ENCODE measurements around the gene PPP1R27. TPM values are rescaled to one million over a fixed set of nuclear protein-coding genes. Genes with fewer than 3 reads are reported as not detected.

The PPP1R27 gene
- total and polyA plus RNA-seq, 9 of the 15 experiments (the other 6 are each of a cell fraction or from before 2014, with no cell fraction given), result 0.29 to 6.9 (median 1.5) TPM; not detected in 2

DNA sequence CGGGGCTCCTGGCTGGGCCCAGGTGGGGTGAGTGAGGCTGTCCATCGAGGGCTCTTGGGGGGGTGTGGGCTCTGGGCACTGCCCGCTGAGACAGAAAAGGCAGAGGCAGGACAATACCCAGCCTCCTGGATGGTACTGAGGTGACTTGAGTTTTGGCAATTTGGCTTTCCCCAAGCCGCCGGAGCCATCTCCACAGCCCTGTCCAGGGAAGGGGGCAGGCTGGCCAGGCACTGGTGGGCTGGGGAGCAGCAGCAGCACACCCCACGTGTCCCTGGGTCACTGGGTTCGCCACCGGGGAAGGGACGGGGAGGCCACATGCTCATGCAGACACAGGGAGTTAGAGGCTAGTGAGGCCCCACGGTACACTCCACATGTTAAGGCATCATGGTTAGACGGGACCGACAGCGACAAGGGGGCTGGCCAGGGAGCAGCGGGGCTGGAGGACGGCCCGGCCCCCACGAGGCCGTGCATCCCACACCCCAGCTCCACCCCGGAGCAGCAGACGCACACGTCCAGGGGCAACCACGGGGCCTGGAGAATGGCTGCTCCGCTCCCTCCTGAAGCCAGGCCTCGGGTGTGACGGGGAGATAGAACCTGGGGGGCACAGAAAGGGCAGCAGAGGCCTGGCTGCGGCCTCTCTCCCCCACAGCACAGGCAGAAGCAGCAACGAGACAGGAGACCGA, 33.3 kb upstream of the PPP1R27 start (continued):
- TF ChIP-seq, protein P1, sequence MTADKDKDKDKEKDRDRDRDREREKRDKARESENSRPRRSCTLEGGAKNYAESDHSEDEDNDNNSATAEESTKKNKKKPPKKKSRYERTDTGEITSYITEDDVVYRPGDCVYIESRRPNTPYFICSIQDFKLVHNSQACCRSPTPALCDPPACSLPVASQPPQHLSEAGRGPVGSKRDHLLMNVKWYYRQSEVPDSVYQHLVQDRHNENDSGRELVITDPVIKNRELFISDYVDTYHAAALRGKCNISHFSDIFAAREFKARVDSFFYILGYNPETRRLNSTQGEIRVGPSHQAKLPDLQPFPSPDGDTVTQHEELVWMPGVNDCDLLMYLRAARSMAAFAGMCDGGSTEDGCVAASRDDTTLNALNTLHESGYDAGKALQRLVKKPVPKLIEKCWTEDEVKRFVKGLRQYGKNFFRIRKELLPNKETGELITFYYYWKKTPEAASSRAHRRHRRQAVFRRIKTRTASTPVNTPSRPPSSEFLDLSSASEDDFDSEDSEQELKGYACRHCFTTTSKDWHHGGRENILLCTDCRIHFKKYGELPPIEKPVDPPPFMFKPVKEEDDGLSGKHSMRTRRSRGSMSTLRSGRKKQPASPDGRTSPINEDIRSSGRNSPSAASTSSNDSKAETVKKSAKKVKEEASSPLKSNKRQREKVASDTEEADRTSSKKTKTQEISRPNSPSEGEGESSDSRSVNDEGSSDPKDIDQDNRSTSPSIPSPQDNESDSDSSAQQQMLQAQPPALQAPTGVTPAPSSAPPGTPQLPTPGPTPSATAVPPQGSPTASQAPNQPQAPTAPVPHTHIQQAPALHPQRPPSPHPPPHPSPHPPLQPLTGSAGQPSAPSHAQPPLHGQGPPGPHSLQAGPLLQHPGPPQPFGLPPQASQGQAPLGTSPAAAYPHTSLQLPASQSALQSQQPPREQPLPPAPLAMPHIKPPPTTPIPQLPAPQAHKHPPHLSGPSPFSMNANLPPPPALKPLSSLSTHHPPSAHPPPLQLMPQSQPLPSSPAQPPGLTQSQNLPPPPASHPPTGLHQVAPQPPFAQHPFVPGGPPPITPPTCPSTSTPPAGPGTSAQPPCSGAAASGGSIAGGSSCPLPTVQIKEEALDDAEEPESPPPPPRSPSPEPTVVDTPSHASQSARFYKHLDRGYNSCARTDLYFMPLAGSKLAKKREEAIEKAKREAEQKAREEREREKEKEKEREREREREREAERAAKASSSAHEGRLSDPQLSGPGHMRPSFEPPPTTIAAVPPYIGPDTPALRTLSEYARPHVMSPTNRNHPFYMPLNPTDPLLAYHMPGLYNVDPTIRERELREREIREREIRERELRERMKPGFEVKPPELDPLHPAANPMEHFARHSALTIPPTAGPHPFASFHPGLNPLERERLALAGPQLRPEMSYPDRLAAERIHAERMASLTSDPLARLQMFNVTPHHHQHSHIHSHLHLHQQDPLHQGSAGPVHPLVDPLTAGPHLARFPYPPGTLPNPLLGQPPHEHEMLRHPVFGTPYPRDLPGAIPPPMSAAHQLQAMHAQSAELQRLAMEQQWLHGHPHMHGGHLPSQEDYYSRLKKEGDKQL (CRISPR knock-in tag; IDR thresholded peaks at IDR 0.05; ENCODE audit: borderline replicate concordance), result no peak
- no peak for TF ChIP-seq ZEB2 (IDR thresholded peaks at IDR 0.05)
- TF ChIP-seq RAD51 (IDR thresholded peaks at IDR 0.05; ENCODE audit: borderline replicate concordance, low read depth), result no peak
- TF ChIP-seq ZNF143 (CRISPR knock-in tag; IDR thresholded peaks at IDR 0.05), result 0 out of 2 replicates have a peak, but pooled peaks have one; percentile 48
- no peak for TF ChIP-seq ZNF133 (CRISPR knock-in tag; IDR thresholded peaks at IDR 0.05)
- TF ChIP-seq, protein P2, sequence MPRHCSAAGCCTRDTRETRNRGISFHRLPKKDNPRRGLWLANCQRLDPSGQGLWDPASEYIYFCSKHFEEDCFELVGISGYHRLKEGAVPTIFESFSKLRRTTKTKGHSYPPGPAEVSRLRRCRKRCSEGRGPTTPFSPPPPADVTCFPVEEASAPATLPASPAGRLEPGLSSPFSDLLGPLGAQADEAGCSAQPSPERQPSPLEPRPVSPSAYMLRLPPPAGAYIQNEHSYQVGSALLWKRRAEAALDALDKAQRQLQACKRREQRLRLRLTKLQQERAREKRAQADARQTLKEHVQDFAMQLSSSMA (CRISPR knock-in tag; IDR thresholded peaks at IDR 0.05), result peak; percentile 67; the same call in 1 of the 2 replicates
- TF ChIP-seq ZC3H4 (CRISPR knock-in tag; IDR thresholded peaks at IDR 0.05; ENCODE audit: borderline replicate concordance), result no peak
- TF ChIP-seq FOXA3 (CRISPR knock-in tag; conservative IDR thresholded peaks at IDR 0.05 in 1 of 2, IDR thresholded peaks at IDR 0.05 in 1 of 2), result peak in 1 of 2 experiments; percentile 73; a peak in 1 of 4 replicates
- no peak for TF ChIP-seq DNMT1 (IDR thresholded peaks at IDR 0.05)
- TF ChIP-seq ZNF146 (CRISPR knock-in tag; IDR thresholded peaks at IDR 0.05; ENCODE audit: unreplicated experiment), result no peak
- TF ChIP-seq ZNF253 (CRISPR knock-in tag; conservative IDR thresholded peaks at IDR 0.05), result no peak
- TF ChIP-seq, protein P3, sequence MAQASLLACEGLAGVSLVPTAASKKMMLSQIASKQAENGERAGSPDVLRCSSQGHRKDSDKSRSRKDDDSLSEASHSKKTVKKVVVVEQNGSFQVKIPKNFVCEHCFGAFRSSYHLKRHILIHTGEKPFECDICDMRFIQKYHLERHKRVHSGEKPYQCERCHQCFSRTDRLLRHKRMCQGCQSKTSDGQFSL (CRISPR knock-in tag; IDR thresholded peaks at IDR 0.05), result peak; percentile 66; the same call in 1 of the 2 replicates
- TF ChIP-seq, protein P3 (tag; IDR thresholded peaks at IDR 0.05), result no peak
- TF ChIP-seq EZH2 (IDR thresholded peaks at IDR 0.05; ENCODE audit: borderline replicate concordance, low read depth, low read length), result no peak
- TF ChIP-seq ZNF583 (CRISPR knock-in tag; IDR thresholded peaks at IDR 0.05), result 0 out of 2 replicates have a peak, but pooled peaks have one; percentile 15
- TF ChIP-seq, protein P4, sequence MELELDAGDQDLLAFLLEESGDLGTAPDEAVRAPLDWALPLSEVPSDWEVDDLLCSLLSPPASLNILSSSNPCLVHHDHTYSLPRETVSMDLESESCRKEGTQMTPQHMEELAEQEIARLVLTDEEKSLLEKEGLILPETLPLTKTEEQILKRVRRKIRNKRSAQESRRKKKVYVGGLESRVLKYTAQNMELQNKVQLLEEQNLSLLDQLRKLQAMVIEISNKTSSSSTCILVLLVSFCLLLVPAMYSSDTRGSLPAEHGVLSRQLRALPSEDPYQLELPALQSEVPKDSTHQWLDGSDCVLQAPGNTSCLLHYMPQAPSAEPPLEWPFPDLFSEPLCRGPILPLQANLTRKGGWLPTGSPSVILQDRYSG (tag; conservative IDR thresholded peaks at IDR 0.05; ENCODE audit: low read depth), result no peak
- TF ChIP-seq ZNF586 (CRISPR knock-in tag; conservative IDR thresholded peaks at IDR 0.05), result no peak
- TF ChIP-seq ADNP (tag; IDR thresholded peaks at IDR 0.05), result no peak
- peak; percentile 61 for TF ChIP-seq POLR2AphosphoS5 (IDR thresholded peaks at IDR 0.05; ENCODE audit: control insufficient read depth, insufficient read depth, low read depth, low read length)
